AG10803 (cell line): Measurements from ENCODE around the gene CHCHD2.
"Not testable (repeated sequence)": the region's sequence is repeated elsewhere in the genome, so short reads cannot be mapped to it uniquely, and the experiment has no call there.

Experiments
- DNase-seq: peaks from one replicate; pipeline ENCODE4 v3.0.0; 2010; ENCODE audit warnings: low read depth
- H3K4me3 ChIP-seq: 2 replicates; pipeline ENCODE4 v1.5.1; 2011; ENCODE audit warnings: mild to moderate bottlenecking, low read length, control low read depth
- CTCF ChIP-seq: conservative IDR thresholded peaks from 2 replicates; pipeline ENCODE4 v1.5.1; 2011; ENCODE audit warnings: mild to moderate bottlenecking, low read length, control low read depth, inconsistent platforms

Gene CHCHD2

DNA sequence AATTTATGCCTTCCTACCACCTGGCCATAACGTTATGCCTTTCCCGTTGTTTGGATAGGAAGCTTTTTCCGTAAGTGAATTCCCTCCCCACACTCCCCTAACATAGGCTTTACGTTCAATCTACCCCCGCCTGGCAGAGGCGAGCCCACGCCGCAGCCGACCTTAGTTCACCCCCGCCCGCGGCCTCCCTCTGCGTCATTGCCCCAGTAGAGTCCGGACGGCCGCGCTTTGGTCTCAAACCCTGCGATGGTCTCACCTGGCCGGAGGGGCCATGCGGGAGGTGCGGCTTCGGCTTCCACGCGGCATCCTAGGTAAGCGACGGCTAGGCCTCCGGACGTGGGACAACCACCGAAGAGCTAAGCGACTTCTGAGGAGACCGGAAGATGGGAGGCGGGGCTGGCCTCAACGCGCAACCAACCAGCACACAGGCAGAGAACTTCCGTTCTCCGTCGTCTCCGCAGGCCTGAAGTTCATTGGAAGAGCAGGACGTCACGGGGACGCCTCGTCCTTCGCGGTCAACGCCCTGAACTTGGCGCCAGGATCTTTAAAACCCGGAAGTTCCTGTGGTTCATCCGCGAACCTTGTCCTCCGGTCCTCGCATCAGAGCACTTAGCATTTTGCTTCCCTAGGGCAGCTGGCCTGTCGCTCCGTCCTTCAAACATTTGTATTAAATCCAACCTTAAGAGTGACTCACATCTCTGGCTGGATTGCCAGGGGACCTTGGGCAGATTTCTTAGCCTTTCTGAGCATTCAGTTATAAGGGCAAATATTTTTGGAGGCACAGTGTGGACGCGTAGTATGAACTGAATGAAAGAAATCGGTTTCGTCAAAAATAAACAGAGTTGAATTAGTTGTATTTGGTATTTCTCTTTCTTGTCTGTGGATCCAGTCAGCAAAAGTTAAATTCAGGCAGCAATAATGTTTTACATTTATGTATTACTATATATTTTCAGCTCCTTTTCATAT lies at the start of gene CHCHD2:
TSS of gene CHCHD2 (minus strand) at position 369 of the 966 bp plus-strand sequence. CDS start at position 306, 63 bp downstream.
- peak; percentile 99 for DNase-seq
- no peak for TF ChIP-seq CTCF
- peak within 1 kb of the TSS; percentile 95 for H3K4me3 ChIP-seq

DNA sequence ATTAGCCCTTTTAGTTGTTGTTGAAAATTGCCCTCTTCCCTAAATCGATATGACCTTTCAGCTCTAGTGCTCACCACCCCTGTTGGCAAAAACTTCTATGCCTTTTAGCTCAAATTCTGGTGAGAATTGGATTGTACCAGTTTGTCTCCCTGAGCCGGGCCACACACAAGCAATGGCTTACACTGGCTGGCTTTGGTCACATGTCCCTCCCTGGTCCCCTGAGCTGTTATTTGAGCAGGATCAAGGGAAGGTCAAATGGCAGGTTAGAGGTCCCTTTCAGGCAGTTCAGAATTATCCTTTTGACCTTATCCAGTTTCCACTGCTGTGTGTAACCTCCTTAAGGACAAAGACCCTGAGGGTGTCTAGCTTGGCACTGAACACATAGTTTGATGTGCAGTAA lies 24.8 kb upstream of the CHCHD2 start:
- not testable (repeated sequence) for DNase-seq, H3K4me3 ChIP-seq

DNA sequence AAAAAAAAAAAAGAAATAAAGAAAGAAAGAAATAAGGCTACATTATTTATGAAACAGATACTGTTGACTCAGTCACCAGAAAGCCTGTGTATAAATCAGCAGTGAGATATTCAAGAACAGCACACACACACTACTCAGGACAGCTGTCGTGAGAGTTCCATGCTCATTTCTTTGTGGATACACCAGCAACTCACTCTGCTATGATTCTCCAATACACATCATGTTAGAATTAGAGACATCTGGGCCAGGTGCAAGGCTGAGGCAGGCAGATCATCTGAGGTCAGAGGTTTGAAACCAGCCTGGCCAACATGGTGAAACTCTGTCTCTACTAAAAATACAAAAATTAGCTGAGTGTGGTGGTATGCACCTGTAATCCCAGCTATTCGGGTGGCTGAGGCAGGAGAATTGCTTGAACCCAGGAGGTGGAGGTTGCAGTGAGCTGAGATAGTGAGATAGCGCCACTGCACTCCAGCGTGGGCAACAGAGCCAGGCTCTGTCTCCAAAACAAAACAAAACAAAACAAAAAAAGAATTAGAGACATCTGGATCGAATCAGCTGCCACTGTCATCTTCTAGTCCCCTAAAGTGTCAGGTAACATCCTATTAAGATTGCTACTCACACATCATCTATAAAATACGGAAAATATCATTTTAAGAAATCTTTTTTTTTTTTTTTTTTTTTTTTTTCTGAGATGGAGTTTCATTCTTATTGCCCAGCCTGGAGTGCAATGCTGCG lies 21.1 kb upstream of the CHCHD2 start:
- no peak for DNase-seq
- TF ChIP-seq CTCF: no peak
- H3K4me3 ChIP-seq: no peak overlapping the region

DNA sequence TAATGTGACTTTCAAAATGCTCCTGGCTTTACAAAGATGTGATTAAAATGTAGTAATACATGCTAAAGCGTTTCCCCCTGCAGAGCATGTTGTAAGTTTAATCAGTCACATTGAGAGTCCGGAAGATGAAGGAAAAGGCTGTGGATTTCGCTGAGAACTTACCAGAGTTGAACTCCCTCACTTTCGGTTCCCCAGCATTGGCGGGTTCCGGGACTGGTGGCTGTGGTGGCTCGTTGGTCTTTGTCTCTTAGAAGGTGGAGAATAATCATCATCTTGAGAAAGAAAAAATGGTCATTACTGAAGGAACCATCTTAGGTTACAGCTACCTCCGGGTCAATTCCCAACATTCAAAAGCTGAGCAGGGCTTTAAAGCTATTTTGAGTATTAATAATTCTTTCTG lies 19.6 kb upstream of the CHCHD2 start:
- no peak for DNase-seq
- H3K4me3 ChIP-seq: no peak overlapping the region
- TF ChIP-seq CTCF: no peak

DNA sequence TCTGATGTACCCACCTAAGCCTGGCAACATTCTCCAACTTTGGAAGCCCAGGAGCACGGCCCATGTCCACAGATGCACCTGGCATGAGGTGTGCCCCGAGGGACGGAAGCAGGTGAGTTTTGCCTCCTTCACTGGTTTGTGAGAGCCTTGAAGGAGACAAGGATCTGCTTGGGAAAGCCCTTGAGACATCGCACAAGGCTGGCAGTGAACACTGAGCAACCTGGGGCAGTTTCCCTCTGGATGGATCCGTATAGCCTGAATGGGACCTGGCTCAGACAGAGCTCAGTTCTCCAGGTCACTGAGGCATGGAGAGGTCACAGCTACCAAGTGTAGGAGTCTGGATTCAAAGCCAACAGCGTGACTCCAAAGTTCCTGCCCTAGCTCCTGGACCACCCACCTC lies 18.7 kb upstream of the CHCHD2 start:
- H3K4me3 ChIP-seq: no peak overlapping the region
- DNase-seq: no peak
- TF ChIP-seq CTCF: no peak

DNA sequence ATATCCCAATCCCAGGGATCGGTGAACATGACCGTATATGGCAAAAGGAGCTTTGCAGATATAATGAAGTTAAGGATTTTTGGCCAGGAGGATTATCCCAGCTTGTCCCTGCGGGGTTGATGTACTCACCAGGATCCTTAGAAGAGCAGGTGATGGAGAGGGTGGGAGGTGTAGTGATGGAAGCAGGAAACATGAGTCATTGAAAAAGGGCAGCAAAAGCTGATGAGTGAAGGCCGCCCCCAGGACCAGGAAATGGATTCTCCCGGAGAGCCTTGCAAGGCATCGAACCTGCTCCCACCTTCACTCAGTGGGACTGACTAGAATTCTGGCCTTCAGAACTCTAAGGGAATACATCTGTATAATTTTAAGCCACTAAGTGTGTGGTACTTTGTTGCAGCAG lies 15.2 kb upstream of the CHCHD2 start:
- H3K4me3 ChIP-seq: no peak overlapping the region
- TF ChIP-seq CTCF: no peak
- no peak for DNase-seq

GRCh38 chr7:56115852-56116538 lies 9.7 kb upstream of the CHCHD2 start, which contains the start of gene NUPR2:
Gene NUPR2 (minus strand): TSS chr7:56116417. CDS start chr7:56116314, 103 bp downstream.
- no peak for TF ChIP-seq CTCF
- DNase-seq: no peak
- H3K4me3 ChIP-seq: no peak within 1 kb of the TSS

GRCh38 chr7:56112244-56112643 lies 6.0 kb upstream of the CHCHD2 start:
- not testable (repeated sequence) for H3K4me3 ChIP-seq, DNase-seq
